GM12875 (cell line): ENCODE measurements around the gene SLCO1B1.

Source experiments
- H3K4me3 ChIP-seq: one replicate; pipeline ENCODE4 v1.5.1; 2011; ENCODE audit warnings: low read depth, low read length, control low read depth
- CTCF ChIP-seq: IDR thresholded peaks from 2 replicates; pipeline ENCODE4 v1.5.1; 2011; ENCODE audit warnings: low read depth, mild to moderate bottlenecking, control low read depth, inconsistent platforms, low read length, moderate library complexity, borderline replicate concordance; ENCODE audit not compliant: insufficient read depth

The SLCO1B1 gene

GRCh38 chr12:21221072-21221471 lies 90.1 kb downstream of the SLCO1B1 start:
- no peak for TF ChIP-seq CTCF
- H3K4me3 ChIP-seq, result no peak overlapping the region

GRCh38 chr12:21221778-21222177 lies 90.8 kb downstream of the SLCO1B1 start:
- no peak overlapping the region for H3K4me3 ChIP-seq
- no peak for TF ChIP-seq CTCF

GRCh38 chr12:21223930-21224329 lies 92.9 kb downstream of the SLCO1B1 start:
- TF ChIP-seq CTCF, result no peak
- no peak overlapping the region for H3K4me3 ChIP-seq

GRCh38 chr12:21234395-21234794 lies 103.4 kb downstream of the SLCO1B1 start:
- TF ChIP-seq CTCF, result no peak
- no peak overlapping the region for H3K4me3 ChIP-seq

GRCh38 chr12:21239866-21240265 lies 108.9 kb downstream of the SLCO1B1 start:
- no peak for TF ChIP-seq CTCF
- no peak overlapping the region for H3K4me3 ChIP-seq

GRCh38 chr12:21248679-21249078 lies 117.7 kb downstream of the SLCO1B1 start:
- no peak for TF ChIP-seq CTCF
- no peak overlapping the region for H3K4me3 ChIP-seq

GRCh38 chr12:21252070-21252469 lies 121.1 kb downstream of the SLCO1B1 start:
- no peak overlapping the region for H3K4me3 ChIP-seq
- no peak for TF ChIP-seq CTCF
